ENCODE data around the gene SLC1A4.
"Not testable (repeated sequence)": the region's sequence is repeated elsewhere in the genome, so short reads cannot be mapped to it uniquely, and the experiment has no call there.

SLC1A4 gene

GRCh38 chr2:64958556-64958955 lies 30.6 kb upstream of the SLC1A4 start:
- DNase-seq (ENCODE audit: low read depth, low spot score): no peak
- TF ChIP-seq, protein P1, sequence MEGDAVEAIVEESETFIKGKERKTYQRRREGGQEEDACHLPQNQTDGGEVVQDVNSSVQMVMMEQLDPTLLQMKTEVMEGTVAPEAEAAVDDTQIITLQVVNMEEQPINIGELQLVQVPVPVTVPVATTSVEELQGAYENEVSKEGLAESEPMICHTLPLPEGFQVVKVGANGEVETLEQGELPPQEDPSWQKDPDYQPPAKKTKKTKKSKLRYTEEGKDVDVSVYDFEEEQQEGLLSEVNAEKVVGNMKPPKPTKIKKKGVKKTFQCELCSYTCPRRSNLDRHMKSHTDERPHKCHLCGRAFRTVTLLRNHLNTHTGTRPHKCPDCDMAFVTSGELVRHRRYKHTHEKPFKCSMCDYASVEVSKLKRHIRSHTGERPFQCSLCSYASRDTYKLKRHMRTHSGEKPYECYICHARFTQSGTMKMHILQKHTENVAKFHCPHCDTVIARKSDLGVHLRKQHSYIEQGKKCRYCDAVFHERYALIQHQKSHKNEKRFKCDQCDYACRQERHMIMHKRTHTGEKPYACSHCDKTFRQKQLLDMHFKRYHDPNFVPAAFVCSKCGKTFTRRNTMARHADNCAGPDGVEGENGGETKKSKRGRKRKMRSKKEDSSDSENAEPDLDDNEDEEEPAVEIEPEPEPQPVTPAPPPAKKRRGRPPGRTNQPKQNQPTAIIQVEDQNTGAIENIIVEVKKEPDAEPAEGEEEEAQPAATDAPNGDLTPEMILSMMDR (IDR thresholded peaks at IDR 0.05; ENCODE audit: insufficient read depth, low read length, missing control alignments): no peak
- POLR2A ChIA-PET: no interaction called here
- H3K4me3 ChIP-seq (ENCODE audit: low read depth, low read length): no peak overlapping the region
- CTCF ChIA-PET: no interaction called here

- POLR2A ChIA-PET: no interaction called here
- TF ChIP-seq, protein P1 (IDR thresholded peaks at IDR 0.05; ENCODE audit: insufficient read depth, low read length, missing control alignments): no peak
- DNase-seq (ENCODE audit: low read depth, low spot score): no peak
- CTCF ChIA-PET: no interaction called here
- no peak overlapping the region for H3K4me3 ChIP-seq (ENCODE audit: low read depth, low read length)
Measured at GRCh38 chr2:64960819-64961218, 28.4 kb upstream of the SLC1A4 start.

- POLR2A ChIA-PET; H3K4me3 ChIP-seq (ENCODE audit: low read depth, low read length); DNase-seq (ENCODE audit: low read depth, low spot score): not testable (repeated sequence)
- CTCF ChIA-PET: interaction anchor here (1.7 to 2.3 kb wide), 2 partner anchors 9 to 45 kb away, joined by 3 to 10 read pairs; no protein-coding TSS in a partner anchor
Measured at GRCh38 chr2:64963138-64963537, 26.1 kb upstream of the SLC1A4 start.

DNA sequence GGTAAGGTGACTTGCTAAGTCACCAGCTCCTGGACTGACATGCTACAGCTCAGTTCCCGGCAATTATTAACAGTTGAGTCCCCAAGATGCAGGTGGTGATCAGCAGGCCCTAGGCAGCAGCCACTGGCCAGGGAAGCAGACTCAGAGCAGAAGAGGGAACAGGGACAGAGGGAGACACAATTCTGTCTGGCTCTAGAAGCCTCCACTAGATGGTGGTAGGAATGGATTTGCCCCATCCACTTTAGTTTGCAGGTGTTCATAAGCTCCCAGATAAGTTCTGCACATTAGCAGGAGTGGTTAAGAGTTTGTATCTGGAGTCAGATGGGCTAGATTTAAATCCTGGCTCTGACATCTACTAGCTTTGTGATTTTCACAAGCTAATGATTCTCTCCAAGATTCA lies 25.5 kb upstream of the SLC1A4 start:
- no peak for DNase-seq (ENCODE audit: low read depth, low spot score)
- ChIA-PET CTCF (interaction anchor here (1.7 to 2.3 kb wide), 2 partner anchors 10 to 46 kb away, joined by 3 to 10 read pairs; no protein-coding TSS in a partner anchor), POLR2A (no interaction called here)
- TF ChIP-seq, protein P1 (IDR thresholded peaks at IDR 0.05; ENCODE audit: insufficient read depth, low read length, missing control alignments): no peak
- H3K4me3 ChIP-seq (ENCODE audit: low read depth, low read length): no peak overlapping the region

- POLR2A ChIA-PET: no interaction called here
- no peak overlapping the region for H3K4me3 ChIP-seq (ENCODE audit: low read depth, low read length)
- DNase-seq (ENCODE audit: low read depth, low spot score): no peak
- TF ChIP-seq, protein P1 (IDR thresholded peaks at IDR 0.05; ENCODE audit: insufficient read depth, low read length, missing control alignments): no peak
- CTCF ChIA-PET: no interaction called here
Measured at GRCh38 chr2:64966017-64966416, 23.2 kb upstream of the SLC1A4 start.

DNA sequence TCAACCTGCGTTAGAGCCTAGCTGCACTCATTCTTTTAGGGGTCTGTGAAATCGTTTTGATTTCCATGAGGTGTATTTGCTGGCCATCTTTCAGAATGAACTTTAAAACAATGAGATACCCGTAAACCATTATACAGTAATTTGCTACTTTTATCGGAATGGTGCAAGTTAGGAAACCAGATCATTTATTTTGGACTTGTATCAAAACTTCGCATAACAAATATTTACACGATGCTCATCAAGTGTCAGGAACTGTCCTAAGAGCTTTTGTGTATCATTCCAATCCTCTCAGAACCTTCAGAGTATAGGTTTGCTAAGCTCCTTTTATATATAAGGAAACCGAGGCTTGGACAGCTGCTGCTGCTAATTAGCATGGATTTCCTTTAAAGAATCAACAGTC lies 22.4 kb upstream of the SLC1A4 start:
- no peak for DNase-seq (ENCODE audit: low read depth, low spot score)
- TF ChIP-seq, protein P1 (IDR thresholded peaks at IDR 0.05; ENCODE audit: insufficient read depth, low read length, missing control alignments): no peak
- POLR2A ChIA-PET: no interaction called here
- H3K4me3 ChIP-seq (ENCODE audit: low read depth, low read length): no peak overlapping the region
- CTCF ChIA-PET: no interaction called here

DNA sequence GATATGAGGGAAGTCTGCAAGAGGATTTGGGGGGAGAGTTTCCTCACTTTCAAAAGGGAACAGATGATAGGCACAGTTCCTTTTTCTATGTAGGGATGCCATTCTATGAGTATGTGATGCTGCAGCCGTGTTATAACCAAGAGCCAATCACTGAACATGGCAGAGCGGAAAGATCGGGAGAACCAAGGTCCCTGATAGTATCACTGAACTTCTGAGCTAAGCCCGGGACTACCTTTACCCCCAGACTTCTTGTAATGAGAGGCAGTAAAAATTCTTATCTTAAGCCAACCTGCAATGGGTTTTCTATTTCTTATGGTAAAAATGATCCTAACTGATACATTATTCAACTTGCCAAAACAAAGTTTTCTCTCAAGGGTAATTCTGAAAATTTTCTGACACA lies 21.6 kb upstream of the SLC1A4 start:
- no peak overlapping the region for H3K4me3 ChIP-seq (ENCODE audit: low read depth, low read length)
- POLR2A ChIA-PET: no interaction called here
- no peak for DNase-seq (ENCODE audit: low read depth, low spot score)
- CTCF ChIA-PET: no interaction called here
- TF ChIP-seq, protein P1 (IDR thresholded peaks at IDR 0.05; ENCODE audit: insufficient read depth, low read length, missing control alignments): no peak

DNA sequence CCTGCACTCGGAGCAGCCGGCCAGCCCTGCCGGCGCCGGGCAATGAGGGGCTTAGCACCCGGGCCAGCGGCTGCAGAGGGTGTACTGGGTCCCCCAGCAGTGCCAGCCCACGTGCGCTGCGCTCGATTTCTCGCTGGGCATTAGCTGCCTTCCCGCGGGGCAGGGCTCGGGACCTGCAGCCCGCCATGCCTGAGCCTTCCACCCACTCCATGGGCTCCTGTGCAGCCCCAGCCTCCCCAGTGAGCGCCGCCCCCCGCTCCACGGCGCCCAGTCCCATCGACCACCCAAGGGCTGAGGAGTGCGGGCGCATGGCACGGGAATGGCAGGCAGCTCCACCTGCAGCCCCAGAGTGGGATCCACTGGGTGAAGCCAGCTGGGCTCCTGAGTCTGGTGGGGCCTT lies 20.1 kb upstream of the SLC1A4 start:
- POLR2A ChIA-PET: not testable (repeated sequence)
- CTCF ChIA-PET: interaction anchor here (1.1 kb wide), 1 partner anchor 9 kb away, joined by 3 read pairs; no protein-coding TSS in a partner anchor

More for the DNA sequence above, 20.1 kb upstream of the SLC1A4 start:
- H3K4me3 ChIP-seq (ENCODE audit: low read depth, low read length); DNase-seq (ENCODE audit: low read depth, low spot score): not testable (repeated sequence)
